Inflammatory macrophage treated with lipopolysaccharide for 4 hours (primary cell): ENCODE measurements around the gene TGM1.
"Not testable (repeated sequence)": the region's sequence is repeated elsewhere in the genome, so short reads cannot be mapped to it uniquely, and the experiment has no call there.

Source experiments
- DNase-seq: peaks from one replicate; pipeline ENCODE4 v3.0.0-alpha.2; 2020

The TGM1 gene

GRCh38 chr14:24203249-24203886 is 59.6 kb downstream of the TGM1 start:
- DNase-seq = not testable (repeated sequence)

GRCh38 chr14:24202538-24202937 is 60.4 kb downstream of the TGM1 start:
- not testable (repeated sequence) for DNase-seq
